Vagina (tissue), 2 donors: ENCODE results near the gene CYP26C1.

Experiments
- CTCF ChIP-seq, 3 experiments: fragments of 450-650 bp in 2 of 3; fragments of 200-600 bp in 1 of 3; sonication (generic) in 1 of 3; IDR thresholded peaks; one replicate each; pipeline ENCODE4 v1.5.1; 2017 to 2019; ENCODE audit warnings: antibody characterized with exemption in 3 of 3, mild to moderate bottlenecking in 2 of 3, moderate library complexity in 2 of 3
- POLR2AphosphoS5 ChIP-seq, 2 donors: sonication (generic); formaldehyde crosslinking; IDR thresholded peaks; one replicate each; pipeline ENCODE4 v1.9.0; 2017; ENCODE audit warnings: antibody characterized with exemption in 2 of 2, mild to moderate bottlenecking in 2 of 2, low read depth in 1 of 2; ENCODE audit not compliant: insufficient read depth in 1 of 2

GRCh38 chr10:93058139-93058538, 2.5 kb upstream of the CYP26C1 start:
- no peak for TF ChIP-seq CTCF (IDR thresholded peaks at IDR 0.05)
- no peak for TF ChIP-seq POLR2AphosphoS5 (IDR thresholded peaks at IDR 0.05; ENCODE audit: insufficient read depth in 1 of 2, low read depth in 1 of 2)
